Liver (tissue), 9 donors: ENCODE measurements around the gene MSMB. TPM values are rescaled to one million over a fixed set of nuclear protein-coding genes. Genes with fewer than 3 reads are reported as not detected.

Experiments
- DNase-seq: peaks from one replicate; pipeline ENCODE4 v3.0.0-alpha.2; 2017; ENCODE audit warnings: low spot score
- H3K27ac ChIP-seq, 2 donors: one replicate each; pipeline ENCODE4 v1.7.0; 2013; ENCODE audit warnings: inconsistent platforms in 2 of 2, low read length in 2 of 2, control low read depth in 1 of 2, low read depth in 1 of 2, mild to moderate bottlenecking in 1 of 2
- H3K27me3 ChIP-seq, 4 donors: one replicate each; pipeline versions ENCODE4 v1.6.1 to v1.7.0; 2013; ENCODE audit warnings: low read length in 3 of 4, inconsistent platforms in 1 of 4, mild to moderate bottlenecking in 1 of 4, moderate library complexity in 1 of 4; ENCODE audit not compliant: control insufficient read depth in 4 of 4, insufficient read depth in 4 of 4
- H3K36me3 ChIP-seq, 4 donors: one replicate each; pipeline versions ENCODE4 v1.6.1 to v1.7.0; 2013; ENCODE audit warnings: low read length in 3 of 4, mild to moderate bottlenecking in 3 of 4, low read depth in 1 of 4, moderate library complexity in 1 of 4; ENCODE audit not compliant: control insufficient read depth in 4 of 4, insufficient read depth in 3 of 4
- H3K4me1 ChIP-seq, 4 donors: one replicate each; pipeline versions ENCODE4 v1.6.1 to v1.7.0; 2013; ENCODE audit warnings: low read length in 3 of 4, mild to moderate bottlenecking in 3 of 4, moderate library complexity in 1 of 4; ENCODE audit not compliant: control insufficient read depth in 4 of 4, insufficient read depth in 4 of 4
- H3K4me3 ChIP-seq, 3 donors: one replicate each; pipeline versions ENCODE4 v1.6.1 to v1.7.0; 2013; ENCODE audit warnings: low read length in 3 of 3, control low read depth in 1 of 3, low read depth in 1 of 3, mild to moderate bottlenecking in 1 of 3
- H3K9ac ChIP-seq, 2 donors: one replicate each; pipeline ENCODE4 v1.7.0; 2013; ENCODE audit warnings: low read length in 2 of 2, mild to moderate bottlenecking in 2 of 2, moderate library complexity in 2 of 2, control low read depth in 1 of 2, low read depth in 1 of 2
- H3K9me3 ChIP-seq, 4 donors: one replicate each; pipeline versions ENCODE4 v1.6.1 to v1.7.0; 2013; ENCODE audit warnings: low read length in 3 of 4; ENCODE audit not compliant: control insufficient read depth in 4 of 4
- EGR1 ChIP-seq, 2 donors: IDR thresholded peaks; 2 replicates each; pipeline ENCODE4 v1.6.1; 2016 to 2018; ENCODE audit warnings: antibody characterized with exemption in 2 of 2, low read depth in 2 of 2
- FOXA1 ChIP-seq: IDR thresholded peaks from 2 replicates; pipeline ENCODE4 v1.6.1; 2016; ENCODE audit warnings: antibody characterized with exemption
- FOXA2 ChIP-seq: IDR thresholded peaks from 2 replicates; pipeline ENCODE4 v1.6.1; 2016; ENCODE audit warnings: antibody characterized with exemption
- GABPA ChIP-seq, 2 donors: IDR thresholded peaks in 1 of 2; conservative IDR thresholded peaks in 1 of 2; 2 replicates each; pipeline ENCODE4 v1.6.1; 2016; ENCODE audit warnings: antibody characterized with exemption in 2 of 2, mild to moderate bottlenecking in 1 of 2, moderate library complexity in 1 of 2
- HNF4A ChIP-seq, 2 donors: conservative IDR thresholded peaks; 2 replicates each; pipeline ENCODE4 v1.6.1; 2016; ENCODE audit warnings: antibody characterized with exemption in 2 of 2, mild to moderate bottlenecking in 2 of 2
- HNF4G ChIP-seq: IDR thresholded peaks from 2 replicates; pipeline ENCODE4 v1.6.1; 2016; ENCODE audit warnings: antibody characterized with exemption
- JUND ChIP-seq, 2 donors: IDR thresholded peaks; 2 replicates each; pipeline ENCODE4 v1.6.1; 2016; ENCODE audit warnings: antibody characterized with exemption in 2 of 2
- RAD21 ChIP-seq, 2 donors: IDR thresholded peaks; 2 replicates each; pipeline ENCODE4 v1.6.1; 2016; ENCODE audit warnings: antibody characterized with exemption in 2 of 2, mild to moderate bottlenecking in 2 of 2
- RXRA ChIP-seq, 2 donors: IDR thresholded peaks; 2 replicates each; pipeline ENCODE4 v1.6.1; 2017 to 2018; ENCODE audit warnings: antibody characterized with exemption in 2 of 2, mild to moderate bottlenecking in 1 of 2
- SP1 ChIP-seq: IDR thresholded peaks from 2 replicates; pipeline ENCODE4 v1.6.1; 2018; ENCODE audit warnings: antibody characterized with exemption, mild to moderate bottlenecking
- TAF1 ChIP-seq: conservative IDR thresholded peaks from 2 replicates; pipeline ENCODE4 v1.6.1; 2016; ENCODE audit warnings: antibody characterized with exemption, mild to moderate bottlenecking
- YY1 ChIP-seq: IDR thresholded peaks from 2 replicates; pipeline ENCODE4 v1.6.1; 2016; ENCODE audit warnings: antibody characterized with exemption, mild to moderate bottlenecking
- WGBS: extraction: QIAGEN DNeasy Blood & Tissue Kit; methylation state at CpG from one replicate; pipeline ENCODE4 v1.1.7; 2013; 5-methylcytosine and 5-hydroxymethylcytosine counted together
- polyA plus RNA-seq, 2 donors: library from polyadenylated mRNA; stranded (reverse) in 1 of 2; unstranded in 1 of 2; fragments of 200-250 nt in 1 of 2; fragments of >200 nt in 1 of 2; fragmentation: Nextera tagmentation in 1 of 2; extraction: Ambion mirVana in 1 of 2; gene quantifications; one replicate each; pipeline versions ENCODE4 v1.2.1 to v1.2.3, GENCODE V29; 2013 to 2015
- total RNA-seq, 2 donors: library from RNA; depleted of rRNA; stranded (reverse); fragments of >200 nt; gene quantifications; one replicate each; pipeline ENCODE4 v1.2.3, GENCODE V29; 2014
- TF ChIP-seq, protein P1 (sequence below): IDR thresholded peaks from 2 replicates; pipeline ENCODE4 v1.6.1; 2016; ENCODE audit warnings: antibody characterized with exemption
- TF ChIP-seq, protein P2 (sequence below): IDR thresholded peaks from 2 replicates; pipeline ENCODE4 v1.6.1; 2016; ENCODE audit warnings: antibody characterized with exemption
- TF ChIP-seq, protein P3 (sequence below): IDR thresholded peaks from 2 replicates; pipeline ENCODE4 v1.6.1; 2016; ENCODE audit warnings: antibody characterized with exemption, mild to moderate bottlenecking
- TF ChIP-seq, protein P4 (sequence below): fragments of 150-350 bp; IDR thresholded peaks from 2 replicates; pipeline ENCODE4 v1.5.1; 2017; ENCODE audit warnings: improper control_type of control experiment, low read depth, low read length; ENCODE audit not compliant: missing input control
- donor health status: healthy.
- donor health status: healthy.
- donor health status: healthy.
- donor health status: healthy.
- donor health status: healthy.

The MSMB gene
- total and polyA plus RNA-seq, 4 donors: not detected

DNA sequence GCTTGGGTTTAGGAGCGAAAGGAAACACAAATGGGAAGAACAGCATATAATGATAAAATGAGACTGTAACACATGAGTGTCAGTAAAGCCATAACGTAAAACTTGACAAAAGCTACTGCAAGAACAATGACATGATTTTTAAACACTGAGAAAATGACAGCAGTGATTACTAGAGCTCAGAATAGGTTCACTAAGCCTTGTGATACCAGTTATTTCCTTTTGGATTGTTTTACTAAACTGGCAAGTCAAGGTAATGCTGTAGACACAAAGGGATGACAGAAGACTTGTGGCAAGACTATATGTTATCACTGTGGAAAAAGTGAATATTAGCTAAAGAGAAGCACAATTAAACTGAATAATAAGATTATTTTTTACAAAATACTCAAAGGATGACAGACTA is 28.3 kb downstream of the MSMB start:
- Histone ChIP-seq H3K36me3 (peaks cover 8 to 22% (median 14%) of the 10 kb centered on the region in 4 donors), H3K9me3 (no peaks in the 10 kb centered on the region), H3K4me1 (peaks cover 13 to 80% (median 71%) of the 10 kb centered on the region in 4 donors), H3K27ac (no peak overlapping the region), H3K4me3 (no peak overlapping the region), H3K9ac (no peak overlapping the region), H3K27me3 (no peaks in the 10 kb centered on the region)
- TF ChIP-seq JUND (IDR thresholded peaks at IDR 0.05) (no peak), TAF1 (no peak), YY1 (no peak), SP1 (no peak), RAD21 (IDR thresholded peaks at IDR 0.05) (no peak), RXRA (IDR thresholded peaks at IDR 0.05) (no peak), GABPA (IDR thresholded peaks at IDR 0.05 in 1 of 2, conservative IDR thresholded peaks at IDR 0.05 in 1 of 2) (no peak), HNF4G (no peak)
- TF ChIP-seq, protein P1, sequence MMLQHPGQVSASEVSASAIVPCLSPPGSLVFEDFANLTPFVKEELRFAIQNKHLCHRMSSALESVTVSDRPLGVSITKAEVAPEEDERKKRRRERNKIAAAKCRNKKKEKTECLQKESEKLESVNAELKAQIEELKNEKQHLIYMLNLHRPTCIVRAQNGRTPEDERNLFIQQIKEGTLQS: no peak
- TF ChIP-seq, protein P2, sequence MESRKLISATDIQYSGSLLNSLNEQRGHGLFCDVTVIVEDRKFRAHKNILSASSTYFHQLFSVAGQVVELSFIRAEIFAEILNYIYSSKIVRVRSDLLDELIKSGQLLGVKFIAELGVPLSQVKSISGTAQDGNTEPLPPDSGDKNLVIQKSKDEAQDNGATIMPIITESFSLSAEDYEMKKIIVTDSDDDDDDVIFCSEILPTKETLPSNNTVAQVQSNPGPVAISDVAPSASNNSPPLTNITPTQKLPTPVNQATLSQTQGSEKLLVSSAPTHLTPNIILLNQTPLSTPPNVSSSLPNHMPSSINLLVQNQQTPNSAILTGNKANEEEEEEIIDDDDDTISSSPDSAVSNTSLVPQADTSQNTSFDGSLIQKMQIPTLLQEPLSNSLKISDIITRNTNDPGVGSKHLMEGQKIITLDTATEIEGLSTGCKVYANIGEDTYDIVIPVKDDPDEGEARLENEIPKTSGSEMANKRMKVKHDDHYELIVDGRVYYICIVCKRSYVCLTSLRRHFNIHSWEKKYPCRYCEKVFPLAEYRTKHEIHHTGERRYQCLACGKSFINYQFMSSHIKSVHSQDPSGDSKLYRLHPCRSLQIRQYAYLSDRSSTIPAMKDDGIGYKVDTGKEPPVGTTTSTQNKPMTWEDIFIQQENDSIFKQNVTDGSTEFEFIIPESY: no peak
- TF ChIP-seq, protein P3, sequence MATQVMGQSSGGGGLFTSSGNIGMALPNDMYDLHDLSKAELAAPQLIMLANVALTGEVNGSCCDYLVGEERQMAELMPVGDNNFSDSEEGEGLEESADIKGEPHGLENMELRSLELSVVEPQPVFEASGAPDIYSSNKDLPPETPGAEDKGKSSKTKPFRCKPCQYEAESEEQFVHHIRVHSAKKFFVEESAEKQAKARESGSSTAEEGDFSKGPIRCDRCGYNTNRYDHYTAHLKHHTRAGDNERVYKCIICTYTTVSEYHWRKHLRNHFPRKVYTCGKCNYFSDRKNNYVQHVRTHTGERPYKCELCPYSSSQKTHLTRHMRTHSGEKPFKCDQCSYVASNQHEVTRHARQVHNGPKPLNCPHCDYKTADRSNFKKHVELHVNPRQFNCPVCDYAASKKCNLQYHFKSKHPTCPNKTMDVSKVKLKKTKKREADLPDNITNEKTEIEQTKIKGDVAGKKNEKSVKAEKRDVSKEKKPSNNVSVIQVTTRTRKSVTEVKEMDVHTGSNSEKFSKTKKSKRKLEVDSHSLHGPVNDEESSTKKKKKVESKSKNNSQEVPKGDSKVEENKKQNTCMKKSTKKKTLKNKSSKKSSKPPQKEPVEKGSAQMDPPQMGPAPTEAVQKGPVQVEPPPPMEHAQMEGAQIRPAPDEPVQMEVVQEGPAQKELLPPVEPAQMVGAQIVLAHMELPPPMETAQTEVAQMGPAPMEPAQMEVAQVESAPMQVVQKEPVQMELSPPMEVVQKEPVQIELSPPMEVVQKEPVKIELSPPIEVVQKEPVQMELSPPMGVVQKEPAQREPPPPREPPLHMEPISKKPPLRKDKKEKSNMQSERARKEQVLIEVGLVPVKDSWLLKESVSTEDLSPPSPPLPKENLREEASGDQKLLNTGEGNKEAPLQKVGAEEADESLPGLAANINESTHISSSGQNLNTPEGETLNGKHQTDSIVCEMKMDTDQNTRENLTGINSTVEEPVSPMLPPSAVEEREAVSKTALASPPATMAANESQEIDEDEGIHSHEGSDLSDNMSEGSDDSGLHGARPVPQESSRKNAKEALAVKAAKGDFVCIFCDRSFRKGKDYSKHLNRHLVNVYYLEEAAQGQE: no peak
- TF ChIP-seq, protein P4, sequence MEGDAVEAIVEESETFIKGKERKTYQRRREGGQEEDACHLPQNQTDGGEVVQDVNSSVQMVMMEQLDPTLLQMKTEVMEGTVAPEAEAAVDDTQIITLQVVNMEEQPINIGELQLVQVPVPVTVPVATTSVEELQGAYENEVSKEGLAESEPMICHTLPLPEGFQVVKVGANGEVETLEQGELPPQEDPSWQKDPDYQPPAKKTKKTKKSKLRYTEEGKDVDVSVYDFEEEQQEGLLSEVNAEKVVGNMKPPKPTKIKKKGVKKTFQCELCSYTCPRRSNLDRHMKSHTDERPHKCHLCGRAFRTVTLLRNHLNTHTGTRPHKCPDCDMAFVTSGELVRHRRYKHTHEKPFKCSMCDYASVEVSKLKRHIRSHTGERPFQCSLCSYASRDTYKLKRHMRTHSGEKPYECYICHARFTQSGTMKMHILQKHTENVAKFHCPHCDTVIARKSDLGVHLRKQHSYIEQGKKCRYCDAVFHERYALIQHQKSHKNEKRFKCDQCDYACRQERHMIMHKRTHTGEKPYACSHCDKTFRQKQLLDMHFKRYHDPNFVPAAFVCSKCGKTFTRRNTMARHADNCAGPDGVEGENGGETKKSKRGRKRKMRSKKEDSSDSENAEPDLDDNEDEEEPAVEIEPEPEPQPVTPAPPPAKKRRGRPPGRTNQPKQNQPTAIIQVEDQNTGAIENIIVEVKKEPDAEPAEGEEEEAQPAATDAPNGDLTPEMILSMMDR: no peak
- WGBS: 84% methylated on average over 2 of the region's 2 CpGs
- no peak for DNase-seq

DNA sequence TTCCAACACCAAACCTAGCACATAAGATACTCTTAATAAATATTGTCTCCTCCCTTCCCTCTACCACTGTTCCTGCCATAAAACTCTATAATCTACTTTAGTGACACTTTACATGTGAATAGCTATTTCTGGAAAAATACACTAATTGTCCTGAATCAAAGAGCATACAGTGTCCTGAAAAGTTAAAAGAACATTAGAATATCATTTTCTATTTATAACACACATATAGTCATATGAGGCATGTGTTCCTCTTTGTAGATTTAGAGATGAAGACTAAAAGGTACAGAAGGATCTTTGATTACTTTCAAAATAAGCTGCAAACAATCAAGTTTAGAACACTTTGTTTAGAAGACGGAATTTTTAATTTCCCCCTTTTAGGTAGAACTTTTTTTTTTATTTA is 29.3 kb downstream of the MSMB start:
- Histone ChIP-seq H3K36me3 (peaks cover 8 to 28% (median 22%) of the 10 kb centered on the region in 4 donors), H3K27me3 (no peaks in the 10 kb centered on the region), H3K4me3 (no peak overlapping the region), H3K9ac (no peak overlapping the region), H3K4me1 (peaks cover 14 to 83% (median 72%) of the 10 kb centered on the region in 4 donors), H3K27ac (no peak overlapping the region), H3K9me3 (no peaks in the 10 kb centered on the region)
- 85% methylated on average over 1 of the region's 1 CpG for WGBS
- no peak for DNase-seq
- TF ChIP-seq YY1 (no peak), EGR1 (IDR thresholded peaks at IDR 0.05; ENCODE audit: low read depth in 2 of 2) (no peak), JUND (IDR thresholded peaks at IDR 0.05) (no peak), RXRA (IDR thresholded peaks at IDR 0.05) (no peak), TAF1 (no peak), FOXA2 (no peak), HNF4G (no peak), SP1 (no peak), HNF4A (conservative IDR thresholded peaks at IDR 0.05) (no peak), FOXA1 (no peak), RAD21 (IDR thresholded peaks at IDR 0.05) (no peak), GABPA (IDR thresholded peaks at IDR 0.05 in 1 of 2, conservative IDR thresholded peaks at IDR 0.05 in 1 of 2) (no peak)
- TF ChIP-seq, protein P3: no peak
- TF ChIP-seq, protein P2: no peak
